Duodenal mucosa (tissue), 2 donors: ENCODE measurements around the gene UBE2L6.
A peak's percentile ranks its signal among the peaks of the same experiment; 100 is the strongest.

Source experiments
- H3K27ac ChIP-seq: one replicate; pipeline ENCODE4 v1.7.0; 2013; ENCODE audit warnings: low read depth, low read length
- H3K27me3 ChIP-seq, 2 donors: one replicate each; pipeline ENCODE4 v1.7.0; 2013; ENCODE audit warnings: low read length in 2 of 2, control low read depth in 1 of 2; ENCODE audit not compliant: insufficient read depth in 2 of 2, control insufficient read depth in 1 of 2
- H3K36me3 ChIP-seq, 2 donors: one replicate each; pipeline ENCODE4 v1.7.0; 2013; ENCODE audit warnings: low read length in 2 of 2, control low read depth in 1 of 2; ENCODE audit not compliant: insufficient read depth in 2 of 2, control insufficient read depth in 1 of 2
- H3K4me1 ChIP-seq, 2 donors: one replicate each; pipeline ENCODE4 v1.7.0; 2013; ENCODE audit warnings: low read length in 2 of 2, control low read depth in 1 of 2; ENCODE audit not compliant: insufficient read depth in 2 of 2, control insufficient read depth in 1 of 2
- H3K4me3 ChIP-seq, 2 donors: one replicate each; pipeline ENCODE4 v1.7.0; 2013; ENCODE audit warnings: low read length in 2 of 2, low read depth in 1 of 2
- H3K9ac ChIP-seq, 2 donors: one replicate each; pipeline ENCODE4 v1.7.0; 2013; ENCODE audit warnings: low read length in 2 of 2, low read depth in 1 of 2
- H3K9me3 ChIP-seq, 2 donors: one replicate each; pipeline ENCODE4 v1.7.0; 2013; ENCODE audit warnings: low read length in 2 of 2, control low read depth in 1 of 2; ENCODE audit not compliant: control insufficient read depth in 1 of 2

Gene UBE2L6

GRCh38 chr11:57597916-57598830 is 30.7 kb upstream of the UBE2L6 start:
- Histone ChIP-seq H3K4me3 (peak overlapping the region; percentile 34 to 38), H3K27me3 (peaks cover 0 to 6% of the 10 kb centered on the region in 2 donors), H3K9me3 (no peaks in the 10 kb centered on the region), H3K27ac (peak overlapping the region; percentile 56), H3K36me3 (no peaks in the 10 kb centered on the region), H3K4me1 (peaks cover 0 to 5% of the 10 kb centered on the region in 2 donors), H3K9ac (peak overlapping the region in 1 of 2 donors; percentile 35)

- Histone ChIP-seq H3K4me3 (peak within 1 kb of the TSS; percentile 1 to 38), H3K27ac (peak within 1 kb of the TSS; percentile 56), H3K9me3 (no peaks in the 10 kb centered on the region), H3K36me3 (no peaks in the 10 kb centered on the region), H3K9ac (peak within 1 kb of the TSS in 1 of 2 donors; percentile 35), H3K27me3 (peaks cover 0 to 6% of the 10 kb centered on the region in 2 donors), H3K4me1 (peaks cover 0 to 5% of the 10 kb centered on the region in 2 donors)
Observed at GRCh38 chr11:57597461-57597915, 30.0 kb upstream of the UBE2L6 start, which contains the start of gene SERPING1. Gene SERPING1, plus strand, starts transcription at chr11:57597685. Its CDS starts 586 bp downstream, at chr11:57598271.

- Histone ChIP-seq H3K4me1 (peaks cover 0 to 5% of the 10 kb centered on the region in 2 donors), H3K9me3 (no peaks in the 10 kb centered on the region), H3K27me3 (peaks cover 0 to 6% of the 10 kb centered on the region in 2 donors), H3K4me3 (no peak overlapping the region), H3K9ac (no peak overlapping the region), H3K27ac (no peak overlapping the region), H3K36me3 (no peaks in the 10 kb centered on the region)
Observed at GRCh38 chr11:57596266-57596885, 28.9 kb upstream of the UBE2L6 start.

GRCh38 chr11:57588046-57588710 is 20.7 kb upstream of the UBE2L6 start:
- Histone ChIP-seq H3K9me3 (no peaks in the 10 kb centered on the region), H3K27me3 (peaks cover 0 to 4% of the 10 kb centered on the region in 2 donors), H3K36me3 (no peaks in the 10 kb centered on the region), H3K4me1 (no peaks in the 10 kb centered on the region), H3K4me3 (no peak overlapping the region), H3K27ac (no peak overlapping the region), H3K9ac (no peak overlapping the region)

GRCh38 chr11:57586711-57587245 is 19.3 kb upstream of the UBE2L6 start:
- Histone ChIP-seq H3K9ac (no peak overlapping the region), H3K4me1 (no peaks in the 10 kb centered on the region), H3K27ac (no peak overlapping the region), H3K9me3 (no peaks in the 10 kb centered on the region), H3K36me3 (no peaks in the 10 kb centered on the region), H3K4me3 (no peak overlapping the region), H3K27me3 (peaks cover 0 to 4% of the 10 kb centered on the region in 2 donors)

- Histone ChIP-seq H3K36me3 (no peaks in the 10 kb centered on the region), H3K4me1 (no peaks in the 10 kb centered on the region), H3K9me3 (no peaks in the 10 kb centered on the region), H3K27ac (no peak overlapping the region), H3K27me3 (peaks cover 0 to 4% of the 10 kb centered on the region in 2 donors), H3K4me3 (no peak overlapping the region), H3K9ac (no peak overlapping the region)
Observed at GRCh38 chr11:57585301-57585700, 17.8 kb upstream of the UBE2L6 start.

GRCh38 chr11:57584341-57584740 is 16.9 kb upstream of the UBE2L6 start:
- H3K9me3 ChIP-seq = no peaks in the 10 kb centered on the region
- no peak overlapping the region for H3K27ac ChIP-seq
- no peak overlapping the region for H3K9ac ChIP-seq
- no peaks in the 10 kb centered on the region for H3K36me3 ChIP-seq
- no peak overlapping the region for H3K4me3 ChIP-seq
- peaks cover 0 to 4% of the 10 kb centered on the region in 2 donors for H3K27me3 ChIP-seq
- H3K4me1 ChIP-seq = no peaks in the 10 kb centered on the region

GRCh38 chr11:57574061-57574460 is 6.6 kb upstream of the UBE2L6 start:
- Histone ChIP-seq H3K36me3 (no peaks in the 10 kb centered on the region), H3K9me3 (no peaks in the 10 kb centered on the region), H3K9ac (no peak overlapping the region), H3K27ac (no peak overlapping the region), H3K4me3 (no peak overlapping the region), H3K4me1 (no peaks in the 10 kb centered on the region), H3K27me3 (no peaks in the 10 kb centered on the region)

GRCh38 chr11:57571606-57572005 is 4.1 kb upstream of the UBE2L6 start:
- Histone ChIP-seq H3K27ac (no peak overlapping the region), H3K9ac (no peak overlapping the region), H3K36me3 (no peaks in the 10 kb centered on the region)

More at GRCh38 chr11:57571606-57572005, 4.1 kb upstream of the UBE2L6 start:
- Histone ChIP-seq H3K4me3 (no peak overlapping the region), H3K4me1 (peaks cover 4 to 6% of the 10 kb centered on the region in 2 donors), H3K9me3 (no peaks in the 10 kb centered on the region), H3K27me3 (no peaks in the 10 kb centered on the region)
